ENCODE measurements around the gene CD58.
A peak's percentile ranks its signal among the peaks of the same experiment; 100 is the strongest.
"Not testable (repeated sequence)": the region's sequence is repeated elsewhere in the genome, so short reads cannot be mapped to it uniquely, and the experiment has no call there.

CD58 gene

GRCh38 chr1:116591951-116592605 is 21.3 kb upstream of the CD58 start:
- not testable (repeated sequence) for DNase-seq

DNA sequence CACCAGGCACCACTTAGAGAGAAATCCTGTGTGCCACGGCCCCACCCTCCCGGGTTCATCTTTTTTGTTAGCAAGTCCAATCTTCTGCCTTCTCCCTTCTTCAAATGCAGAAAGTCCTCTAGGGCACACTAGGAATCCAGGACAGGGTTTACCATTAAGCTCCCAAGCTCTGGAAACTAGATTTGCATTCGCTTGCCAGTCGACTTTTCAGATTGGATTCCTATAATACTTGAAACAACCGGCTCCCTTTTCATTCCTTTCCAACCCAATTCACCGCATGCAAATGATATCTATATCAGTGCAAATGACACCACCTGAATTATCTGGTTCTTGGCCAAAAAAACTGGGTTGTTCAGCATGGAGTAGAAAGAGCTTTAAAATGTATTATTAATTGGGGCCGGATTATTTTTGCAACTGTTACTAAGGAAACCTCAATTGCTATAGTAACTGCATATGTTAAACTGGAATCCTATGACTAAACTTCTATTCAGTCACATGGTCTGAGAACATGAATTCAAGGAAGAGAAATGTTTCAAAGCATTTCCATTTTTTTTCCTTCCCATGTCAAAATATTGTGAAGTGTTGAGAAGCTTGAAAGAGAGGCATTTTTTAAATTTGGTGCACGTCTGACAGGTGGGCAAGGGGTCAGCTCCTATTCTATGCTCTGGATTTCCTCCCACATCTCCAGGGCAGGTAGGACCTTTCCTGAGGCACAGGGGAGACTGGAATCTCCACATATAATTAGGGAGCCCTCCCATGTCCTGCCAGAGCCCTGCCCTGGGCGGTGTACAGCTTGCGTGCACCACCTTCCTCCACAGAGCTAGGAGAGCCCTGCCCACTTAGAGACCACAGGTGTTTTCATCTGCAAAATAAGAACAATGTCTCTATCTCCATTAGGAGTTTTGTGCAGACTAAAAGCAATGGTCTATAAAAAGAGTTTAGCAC is 20.5 kb upstream of the CD58 start:
- DNase-seq: not testable (repeated sequence)

DNA sequence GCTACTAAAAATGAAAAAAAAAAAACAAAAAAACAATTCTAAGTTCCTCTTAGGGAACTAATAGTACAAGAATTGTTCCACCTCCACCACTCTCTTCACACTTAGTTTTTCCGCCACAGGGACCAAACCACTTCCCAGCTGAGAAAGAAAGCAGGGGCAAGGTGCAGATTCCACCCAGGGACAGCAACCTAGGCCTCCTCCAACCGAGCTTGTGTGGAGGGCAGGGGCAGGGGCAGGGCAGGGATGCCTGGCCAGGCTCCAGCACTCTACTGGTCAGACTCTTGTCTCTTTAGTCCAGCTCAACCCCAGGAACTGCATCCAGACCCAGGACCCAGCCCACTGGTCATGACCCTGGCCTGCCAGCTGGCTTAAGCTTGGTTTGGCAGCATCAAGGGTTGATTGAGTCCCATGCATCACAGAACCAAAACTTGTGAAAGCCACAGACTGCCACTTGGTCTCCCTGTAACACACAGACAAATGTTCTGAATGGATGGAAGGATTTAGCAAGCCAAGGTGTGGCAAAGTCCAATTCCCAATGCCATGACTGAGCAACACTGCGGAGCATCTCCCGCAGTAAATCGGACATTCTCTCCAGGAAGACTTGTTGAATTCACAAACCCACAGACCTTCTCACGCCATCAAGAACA is 19.7 kb upstream of the CD58 start:
- not testable (repeated sequence) for DNase-seq

- not testable (repeated sequence) for DNase-seq
Measured at GRCh38 chr1:116589101-116589735, 18.4 kb upstream of the CD58 start.

- no peak for DNase-seq
Measured at GRCh38 chr1:116587501-116588227, 16.8 kb upstream of the CD58 start.

- no peak for DNase-seq
Measured at GRCh38 chr1:116586741-116587143, 15.9 kb upstream of the CD58 start.

- no peak for DNase-seq
Measured at GRCh38 chr1:116585886-116586285, 15.1 kb upstream of the CD58 start.

- DNase-seq: no peak
Measured at GRCh38 chr1:116581323-116581885, 10.6 kb upstream of the CD58 start.

DNA sequence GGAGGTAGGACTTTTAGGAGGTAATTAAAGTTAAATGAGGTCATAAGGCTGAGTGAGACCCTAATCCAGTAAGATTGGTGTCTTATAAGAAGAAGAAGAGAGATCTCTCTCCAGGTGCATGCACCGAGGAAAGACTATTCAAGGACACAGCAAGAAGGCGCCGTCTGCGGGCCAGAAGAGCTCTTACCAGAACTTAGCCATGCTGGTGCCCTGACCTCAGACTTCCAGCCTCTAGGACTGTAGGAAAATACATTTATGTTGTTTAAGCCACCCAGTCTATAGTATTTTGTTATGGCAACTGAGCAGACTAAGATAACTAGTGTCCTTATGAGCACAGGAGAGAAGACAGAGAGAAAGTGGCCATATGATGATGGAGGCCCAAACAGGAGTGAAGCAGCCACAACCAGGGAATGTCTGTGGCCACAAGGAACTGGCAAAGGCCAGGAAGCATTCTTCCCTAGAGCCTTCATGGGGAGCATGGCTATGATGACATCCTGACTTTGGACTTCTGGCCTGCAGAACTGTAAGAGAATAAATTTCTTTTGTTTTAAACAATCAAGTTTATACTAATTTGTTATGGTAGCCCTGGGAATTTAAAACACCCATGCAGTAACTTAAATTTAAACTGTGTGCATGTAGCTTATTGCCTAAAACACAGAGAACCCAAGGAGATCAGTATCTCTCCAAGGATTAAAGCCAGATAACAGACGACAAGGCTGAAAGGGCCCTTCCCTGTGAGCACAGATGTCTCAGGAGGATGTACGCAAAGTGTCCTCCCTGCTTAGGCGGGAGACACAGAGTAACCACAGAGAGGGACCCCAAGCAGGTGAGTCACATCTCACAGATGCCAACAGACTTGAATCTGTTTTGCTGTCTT is 9.9 kb upstream of the CD58 start:
- no peak for DNase-seq

DNA sequence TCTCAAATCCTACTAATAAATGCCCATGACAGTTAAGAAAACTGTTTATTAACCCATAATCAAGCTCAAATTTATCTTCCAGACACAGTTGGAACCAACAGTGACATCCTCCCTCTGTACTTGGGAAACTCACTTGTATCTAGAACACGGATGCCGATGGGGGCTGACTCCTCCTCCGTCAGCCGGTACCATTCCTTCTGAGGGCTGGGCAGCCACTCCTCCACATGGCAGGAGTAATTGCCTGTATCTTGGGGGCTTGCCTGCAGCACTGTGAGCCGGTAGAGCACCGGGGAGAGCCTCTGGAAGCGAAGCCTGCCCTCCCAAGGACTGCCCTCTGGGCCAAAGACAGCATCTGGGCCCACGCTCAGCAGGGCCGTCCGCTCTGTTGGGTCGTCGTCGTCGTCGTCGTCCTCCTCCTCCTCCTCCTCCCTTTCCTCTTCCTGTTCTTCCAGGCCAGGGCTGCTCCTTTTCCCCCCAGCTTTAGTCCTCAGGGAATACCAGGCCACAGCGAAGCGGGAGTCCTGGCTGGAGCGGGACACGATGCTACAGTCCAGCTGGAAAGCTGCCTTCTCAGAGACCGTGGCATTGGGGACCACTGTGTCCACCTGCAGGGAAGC is 8.5 kb upstream of the CD58 start:
- DNase-seq: no peak

- DNase-seq: no peak
Measured at GRCh38 chr1:116578581-116578980, 7.8 kb upstream of the CD58 start.

- no peak for DNase-seq
Measured at GRCh38 chr1:116577759-116578314, 7.0 kb upstream of the CD58 start.

DNA sequence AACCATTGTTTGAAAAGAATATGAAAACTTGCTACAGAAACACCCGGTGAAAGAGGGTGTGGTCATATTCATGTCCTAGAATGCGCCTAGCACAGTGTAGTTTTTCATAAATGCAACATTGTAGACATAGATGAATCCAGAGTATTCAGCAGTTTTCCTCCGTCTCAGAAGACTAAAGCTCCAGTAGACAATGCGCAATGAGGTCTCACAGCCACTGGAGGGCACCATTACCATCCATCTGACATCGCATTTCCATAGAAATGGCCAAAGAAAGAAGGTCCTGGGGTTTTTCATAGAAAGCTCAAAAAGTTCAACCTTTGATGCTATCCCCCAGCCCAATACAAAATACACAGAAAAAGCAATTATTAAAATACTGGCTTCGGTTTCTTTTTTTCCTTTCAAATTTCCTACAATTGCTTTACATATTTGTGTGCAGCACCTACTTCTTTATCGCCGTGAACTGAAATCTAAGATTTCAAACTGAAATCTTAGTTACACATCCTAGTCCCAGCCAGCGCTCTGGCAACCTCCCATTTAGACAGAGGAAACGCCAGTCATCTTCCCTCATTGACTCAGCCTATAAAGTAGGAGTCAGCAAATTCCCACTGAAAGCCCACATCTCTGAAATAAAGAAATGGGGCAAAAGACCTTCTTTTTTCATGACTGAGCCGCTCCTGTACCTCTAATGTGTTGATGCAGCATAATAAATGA is 3.9 kb upstream of the CD58 start:
- peak; percentile 51 for DNase-seq

DNA sequence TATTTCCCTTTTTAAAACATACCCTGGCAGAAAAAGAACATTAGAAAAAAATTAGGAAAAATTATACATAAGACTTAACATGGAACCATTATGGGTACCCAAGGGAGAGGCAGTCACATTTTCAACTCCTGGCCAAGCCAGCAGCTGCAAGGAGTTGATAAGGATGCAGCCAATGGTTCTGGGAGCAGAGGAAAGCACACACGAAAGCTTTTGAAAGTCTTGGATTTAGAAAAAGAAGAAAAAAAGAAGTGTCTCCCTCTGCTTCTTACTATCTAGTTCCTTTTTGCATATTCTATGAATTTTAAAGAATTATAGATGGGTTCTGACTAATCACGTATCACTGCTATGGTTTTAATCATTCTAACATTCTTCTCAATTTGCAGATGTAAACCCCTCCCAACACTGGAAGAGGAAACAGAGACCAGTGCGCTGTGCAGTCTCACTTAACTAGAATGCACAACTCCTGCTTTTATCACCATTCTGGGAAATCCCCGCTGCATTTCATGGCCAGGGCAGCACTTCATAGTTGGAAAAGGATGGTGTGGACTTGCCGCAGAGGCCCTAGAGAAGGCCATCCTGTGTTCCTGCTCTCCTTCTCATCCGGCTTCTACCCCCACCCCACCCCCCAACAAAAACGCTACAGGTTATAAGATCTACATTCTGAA is 2.7 kb upstream of the CD58 start:
- DNase-seq: no peak

- no peak for DNase-seq
Measured at GRCh38 chr1:116572771-116573430, 2.1 kb upstream of the CD58 start.

DNA sequence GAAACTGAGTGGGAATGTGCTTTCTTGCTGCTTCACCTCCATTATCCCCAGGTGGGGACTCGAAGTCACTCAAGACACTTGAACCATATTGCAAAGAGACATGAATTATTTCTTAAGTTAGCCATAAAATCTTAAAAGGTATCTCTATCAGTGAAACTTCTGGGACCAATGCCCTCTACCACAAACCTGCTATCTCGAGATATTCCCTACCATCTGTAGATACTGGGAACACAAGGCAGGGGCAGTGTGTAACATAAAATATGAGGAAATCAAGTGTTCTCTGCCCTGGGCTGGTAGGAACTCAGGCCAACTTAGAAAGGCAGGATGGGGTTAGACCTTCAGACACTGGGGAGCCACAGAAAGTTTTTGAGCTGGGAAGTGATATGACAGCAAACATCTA is 1.3 kb upstream of the CD58 start:
- no peak for DNase-seq

DNA sequence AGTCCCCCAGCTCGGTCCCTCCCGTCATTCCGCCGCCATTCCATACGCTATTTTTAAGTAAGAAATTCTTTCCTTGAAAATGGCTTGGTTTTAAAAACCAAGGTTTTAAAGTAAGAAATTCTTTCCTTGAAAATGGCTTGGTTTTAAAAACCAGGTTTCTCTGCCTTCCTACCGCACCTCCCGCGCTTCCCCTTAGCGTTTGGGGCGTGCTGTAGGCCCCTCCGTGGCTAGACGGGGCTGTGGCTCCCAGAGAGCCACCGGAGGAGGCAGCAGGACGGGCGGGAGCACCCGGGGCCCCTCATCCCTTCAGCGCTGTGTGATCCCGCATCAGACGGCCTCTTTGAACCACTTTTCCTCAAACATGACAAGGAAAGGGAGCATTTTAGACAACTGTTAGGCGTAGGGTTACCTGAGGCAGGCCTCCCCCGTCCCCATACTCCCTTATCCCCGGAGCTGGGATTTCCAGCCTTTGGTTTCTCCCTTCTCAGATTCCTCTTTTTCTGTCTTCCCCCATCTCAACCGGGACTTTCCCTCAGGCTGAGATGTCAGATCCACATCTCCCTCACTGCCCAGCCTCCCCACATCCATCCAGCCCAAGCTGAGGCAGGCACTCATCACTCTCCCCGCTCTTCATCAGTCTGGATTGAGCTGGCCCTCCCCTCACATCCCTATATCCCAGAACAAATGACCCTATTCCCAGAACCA is 541 bp upstream of the CD58 start:
- no peak for DNase-seq
